HEK293 (cell line): ENCODE measurements around the gene ANKS6.

Experiments
- HOXC10 ChIP-seq: sonication (generic); formaldehyde crosslinking; IDR thresholded peaks from 2 replicates; pipeline ENCODE4 v1.8.1; 2023; ENCODE audit warnings: mild to moderate bottlenecking, missing genetic modification reagents
- YY1 ChIP-seq: fragments of 450-650 bp; formaldehyde crosslinking; IDR thresholded peaks from 2 replicates; pipeline ENCODE4 v1.5.1; 2018; ENCODE audit warnings: missing biosample characterization, missing genetic modification characterization
- ZNF140 ChIP-seq: fragments of 450-650 bp; formaldehyde crosslinking; IDR thresholded peaks from 2 replicates; pipeline ENCODE4 v1.5.1; 2016; ENCODE audit warnings: missing biosample characterization, missing genetic modification characterization
- ZNF175 ChIP-seq: fragments of 450-650 bp; formaldehyde crosslinking; IDR thresholded peaks from 2 replicates; pipeline ENCODE4 v1.5.1; 2016; ENCODE audit warnings: missing biosample characterization, missing genetic modification characterization
- ZNF24 ChIP-seq: fragments of 450-650 bp; formaldehyde crosslinking; IDR thresholded peaks from 2 replicates; pipeline ENCODE4 v1.5.1; 2016; ENCODE audit warnings: missing biosample characterization, missing genetic modification characterization
- ZNF324 ChIP-seq: fragments of 450-650 bp; formaldehyde crosslinking; IDR thresholded peaks from 2 replicates; pipeline ENCODE4 v1.5.1; 2016; ENCODE audit warnings: missing biosample characterization, missing genetic modification characterization
- TF ChIP-seq, protein P1 (sequence below): fragments of 450-650 bp; formaldehyde crosslinking; IDR thresholded peaks from 2 replicates; pipeline ENCODE4 v1.5.1; 2016; ENCODE audit warnings: missing biosample characterization, missing genetic modification characterization
- TF ChIP-seq, protein P2 (sequence below): fragments of 450-650 bp; formaldehyde crosslinking; IDR thresholded peaks from 2 replicates; pipeline ENCODE4 v1.5.1; 2016; ENCODE audit warnings: missing biosample characterization, missing genetic modification characterization
- TF ChIP-seq, protein P3 (sequence below): fragments of 450-650 bp; formaldehyde crosslinking; conservative IDR thresholded peaks from 2 replicates; pipeline ENCODE4 v1.5.1; 2016; ENCODE audit warnings: low read depth, missing biosample characterization, missing genetic modification characterization

DNA sequence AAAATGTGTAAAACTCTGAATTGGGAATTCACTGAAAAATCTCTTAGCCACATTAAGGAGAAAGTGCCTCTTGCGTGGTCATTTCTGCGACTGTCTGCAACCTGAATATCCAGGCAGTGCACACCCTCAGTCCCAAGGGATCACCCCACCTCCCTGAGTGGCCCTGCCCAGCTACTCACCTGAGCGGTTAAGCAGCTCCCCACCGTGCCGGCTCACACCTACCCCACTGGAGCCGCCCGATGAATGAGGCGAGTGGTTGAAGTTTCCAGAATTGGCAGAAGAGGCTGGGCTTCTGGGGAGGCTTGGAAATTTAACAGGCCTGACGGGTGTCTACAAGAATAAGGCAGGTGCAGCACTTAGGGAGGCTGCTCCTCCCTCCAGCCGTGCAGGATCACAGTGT is 25.6 kb downstream of the ANKS6 start:
- TF ChIP-seq, protein P1, sequence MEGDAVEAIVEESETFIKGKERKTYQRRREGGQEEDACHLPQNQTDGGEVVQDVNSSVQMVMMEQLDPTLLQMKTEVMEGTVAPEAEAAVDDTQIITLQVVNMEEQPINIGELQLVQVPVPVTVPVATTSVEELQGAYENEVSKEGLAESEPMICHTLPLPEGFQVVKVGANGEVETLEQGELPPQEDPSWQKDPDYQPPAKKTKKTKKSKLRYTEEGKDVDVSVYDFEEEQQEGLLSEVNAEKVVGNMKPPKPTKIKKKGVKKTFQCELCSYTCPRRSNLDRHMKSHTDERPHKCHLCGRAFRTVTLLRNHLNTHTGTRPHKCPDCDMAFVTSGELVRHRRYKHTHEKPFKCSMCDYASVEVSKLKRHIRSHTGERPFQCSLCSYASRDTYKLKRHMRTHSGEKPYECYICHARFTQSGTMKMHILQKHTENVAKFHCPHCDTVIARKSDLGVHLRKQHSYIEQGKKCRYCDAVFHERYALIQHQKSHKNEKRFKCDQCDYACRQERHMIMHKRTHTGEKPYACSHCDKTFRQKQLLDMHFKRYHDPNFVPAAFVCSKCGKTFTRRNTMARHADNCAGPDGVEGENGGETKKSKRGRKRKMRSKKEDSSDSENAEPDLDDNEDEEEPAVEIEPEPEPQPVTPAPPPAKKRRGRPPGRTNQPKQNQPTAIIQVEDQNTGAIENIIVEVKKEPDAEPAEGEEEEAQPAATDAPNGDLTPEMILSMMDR (tag by site-specific recombination), result no peak
- TF ChIP-seq ZNF140 (no peak), ZNF24 (tag by site-specific recombination) (no peak), ZNF324 (tag by site-specific recombination) (no peak), HOXC10 (CRISPR knock-in tag) (no peak), YY1 (no peak), ZNF175 (no peak)
- TF ChIP-seq, protein P2, sequence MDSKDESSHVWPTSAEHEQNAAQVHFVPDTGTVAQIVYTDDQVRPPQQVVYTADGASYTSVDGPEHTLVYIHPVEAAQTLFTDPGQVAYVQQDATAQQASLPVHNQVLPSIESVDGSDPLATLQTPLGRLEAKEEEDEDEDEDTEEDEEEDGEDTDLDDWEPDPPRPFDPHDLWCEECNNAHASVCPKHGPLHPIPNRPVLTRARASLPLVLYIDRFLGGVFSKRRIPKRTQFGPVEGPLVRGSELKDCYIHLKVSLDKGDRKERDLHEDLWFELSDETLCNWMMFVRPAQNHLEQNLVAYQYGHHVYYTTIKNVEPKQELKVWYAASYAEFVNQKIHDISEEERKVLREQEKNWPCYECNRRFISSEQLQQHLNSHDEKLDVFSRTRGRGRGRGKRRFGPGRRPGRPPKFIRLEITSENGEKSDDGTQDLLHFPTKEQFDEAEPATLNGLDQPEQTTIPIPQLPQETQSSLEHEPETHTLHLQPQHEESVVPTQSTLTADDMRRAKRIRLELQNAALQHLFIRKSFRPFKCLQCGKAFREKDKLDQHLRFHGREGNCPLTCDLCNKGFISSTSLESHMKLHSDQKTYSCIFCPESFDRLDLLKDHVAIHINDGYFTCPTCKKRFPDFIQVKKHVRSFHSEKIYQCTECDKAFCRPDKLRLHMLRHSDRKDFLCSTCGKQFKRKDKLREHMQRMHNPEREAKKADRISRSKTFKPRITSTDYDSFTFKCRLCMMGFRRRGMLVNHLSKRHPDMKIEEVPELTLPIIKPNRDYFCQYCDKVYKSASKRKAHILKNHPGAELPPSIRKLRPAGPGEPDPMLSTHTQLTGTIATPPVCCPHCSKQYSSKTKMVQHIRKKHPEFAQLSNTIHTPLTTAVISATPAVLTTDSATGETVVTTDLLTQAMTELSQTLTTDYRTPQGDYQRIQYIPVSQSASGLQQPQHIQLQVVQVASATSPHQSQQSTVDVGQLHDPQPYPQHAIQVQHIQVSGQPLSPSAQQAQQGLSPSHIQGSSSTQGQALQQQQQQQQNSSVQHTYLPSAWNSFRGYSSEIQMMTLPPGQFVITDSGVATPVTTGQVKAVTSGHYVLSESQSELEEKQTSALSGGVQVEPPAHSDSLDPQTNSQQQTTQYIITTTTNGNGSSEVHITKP, result no peak
- TF ChIP-seq, protein P3, sequence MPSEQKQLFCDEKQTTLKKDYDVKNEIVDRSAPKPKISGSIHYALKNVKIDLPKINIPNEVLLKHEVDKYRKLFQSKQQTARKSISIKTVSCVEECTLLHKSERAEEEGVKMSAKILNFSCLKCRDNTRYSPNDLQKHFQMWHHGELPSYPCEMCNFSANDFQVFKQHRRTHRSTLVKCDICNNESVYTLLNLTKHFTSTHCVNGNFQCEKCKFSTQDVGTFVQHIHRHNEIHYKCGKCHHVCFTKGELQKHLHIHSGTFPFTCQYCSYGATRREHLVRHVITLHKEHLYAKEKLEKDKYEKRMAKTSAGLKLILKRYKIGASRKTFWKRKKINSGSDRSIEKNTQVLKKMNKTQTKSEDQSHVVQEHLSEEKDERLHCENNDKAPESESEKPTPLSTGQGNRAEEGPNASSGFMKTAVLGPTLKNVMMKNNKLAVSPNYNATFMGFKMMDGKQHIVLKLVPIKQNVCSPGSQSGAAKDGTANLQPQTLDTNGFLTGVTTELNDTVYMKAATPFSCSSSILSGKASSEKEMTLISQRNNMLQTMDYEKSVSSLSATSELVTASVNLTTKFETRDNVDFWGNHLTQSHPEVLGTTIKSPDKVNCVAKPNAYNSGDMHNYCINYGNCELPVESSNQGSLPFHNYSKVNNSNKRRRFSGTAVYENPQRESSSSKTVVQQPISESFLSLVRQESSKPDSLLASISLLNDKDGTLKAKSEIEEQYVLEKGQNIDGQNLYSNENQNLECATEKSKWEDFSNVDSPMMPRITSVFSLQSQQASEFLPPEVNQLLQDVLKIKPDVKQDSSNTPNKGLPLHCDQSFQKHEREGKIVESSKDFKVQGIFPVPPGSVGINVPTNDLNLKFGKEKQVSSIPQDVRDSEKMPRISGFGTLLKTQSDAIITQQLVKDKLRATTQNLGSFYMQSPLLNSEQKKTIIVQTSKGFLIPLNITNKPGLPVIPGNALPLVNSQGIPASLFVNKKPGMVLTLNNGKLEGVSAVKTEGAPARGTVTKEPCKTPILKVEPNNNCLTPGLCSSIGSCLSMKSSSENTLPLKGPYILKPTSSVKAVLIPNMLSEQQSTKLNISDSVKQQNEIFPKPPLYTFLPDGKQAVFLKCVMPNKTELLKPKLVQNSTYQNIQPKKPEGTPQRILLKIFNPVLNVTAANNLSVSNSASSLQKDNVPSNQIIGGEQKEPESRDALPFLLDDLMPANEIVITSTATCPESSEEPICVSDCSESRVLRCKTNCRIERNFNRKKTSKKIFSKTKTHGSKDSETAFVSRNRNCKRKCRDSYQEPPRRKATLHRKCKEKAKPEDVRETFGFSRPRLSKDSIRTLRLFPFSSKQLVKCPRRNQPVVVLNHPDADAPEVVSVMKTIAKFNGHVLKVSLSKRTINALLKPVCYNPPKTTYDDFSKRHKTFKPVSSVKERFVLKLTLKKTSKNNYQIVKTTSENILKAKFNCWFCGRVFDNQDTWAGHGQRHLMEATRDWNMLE (tag by site-specific recombination), result no peak
